Testis (tissue), 3 donors: ENCODE data around the gene WDR41. TPM values are rescaled to one million over a fixed set of nuclear protein-coding genes. Genes with fewer than 3 reads are reported as not detected.

Experiments
- DNase-seq: peaks from one replicate; pipeline ENCODE4 v3.0.0-alpha.2; 2019
- H3K27ac ChIP-seq, 2 donors: fragments of 200-600 bp; sonication (generic); one replicate each; pipeline ENCODE4 v1.5.1; 2019
- H3K27me3 ChIP-seq: fragments of 200-600 bp; sonication (generic); one replicate; pipeline ENCODE4 v1.5.1; 2019
- H3K36me3 ChIP-seq: fragments of 200-600 bp; sonication (generic); one replicate; pipeline ENCODE4 v1.5.1; 2017; ENCODE audit warnings: low read depth; ENCODE audit errors: missing control alignments
- H3K4me1 ChIP-seq: fragments of 200-600 bp; sonication (generic); one replicate; pipeline ENCODE4 v1.5.1; 2019
- H3K4me3 ChIP-seq, 2 donors: fragments of 200-600 bp; sonication (generic); one replicate each; pipeline ENCODE4 v1.5.1; 2017 to 2019
- H3K9me3 ChIP-seq: fragments of 200-600 bp; sonication (generic); one replicate; pipeline ENCODE4 v1.5.1; 2017
- POLR2A ChIP-seq: fragments of 450-650 bp; IDR thresholded peaks from one replicate; pipeline ENCODE4 v1.6.1; 2017; ENCODE audit warnings: antibody characterized with exemption, mild to moderate bottlenecking, moderate library complexity
- WGBS, 2 donors: methylation state at CpG; one replicate each; pipeline ENCODE4 v1.1.5; 2018; 5-methylcytosine and 5-hydroxymethylcytosine counted together
- intact Hi-C: fragments of 100-400 bp; cut with DNase I; formaldehyde crosslinking; loops from one replicate; pipeline ENCODE4 v1.15.1; 2023; ENCODE audit warnings: low total_unique reads
- polyA plus RNA-seq: library from polyadenylated mRNA; stranded (reverse); fragments of 350-450 nt; fragmentation: Illumina TruSeq; extraction: RNeasy Lipid Tissue Mini Kit (QIAGEN cat#74804); gene quantifications from one replicate; pipeline ENCODE4 v1.2.3, GENCODE V29; 2014; ENCODE audit warnings: low read depth, low replicate concordance; ENCODE audit not compliant: insufficient read depth
- total RNA-seq, 2 donors: library from RNA; depleted of rRNA; stranded (reverse); fragments of >200 nt; gene quantifications; one replicate each; pipeline ENCODE4 v1.2.3, GENCODE V29; 2016
- TF ChIP-seq, protein P1 (sequence below), 3 experiments: fragments of 450-650 bp in 2 of 3; fragments of 200-600 bp in 1 of 3; sonication (generic) in 1 of 3; IDR thresholded peaks; one replicate each; pipeline ENCODE4 v1.5.1; 2016 to 2019; ENCODE audit warnings: antibody characterized with exemption in 3 of 3, mild to moderate bottlenecking in 2 of 3, moderate library complexity in 1 of 3

Gene WDR41
- total and polyA plus RNA-seq, 3 donors from 2014 or later = 33.9 to 58.7 (median 46.5) TPM

DNA sequence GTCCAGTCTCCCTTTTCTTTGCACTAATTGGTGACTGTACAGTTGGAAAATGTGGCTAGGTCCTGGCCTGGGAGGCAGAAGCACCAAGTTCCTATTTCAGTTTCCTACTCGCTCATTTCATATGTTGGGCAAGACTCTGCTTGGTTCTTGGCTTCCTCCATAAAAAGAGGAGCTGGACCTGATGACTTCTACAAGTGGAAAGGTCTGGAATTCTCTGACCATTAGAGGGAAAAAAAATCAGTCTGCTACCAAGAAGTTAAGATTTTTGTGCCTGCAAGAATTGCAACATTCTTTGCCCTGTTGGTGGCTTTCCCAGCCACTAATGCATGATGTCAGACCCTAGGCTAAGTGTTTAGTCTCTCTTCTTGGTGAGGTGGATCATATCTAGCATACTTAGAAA lies 91.5 kb downstream of the WDR41 start:
- Histone ChIP-seq H3K4me3 (no peak overlapping the region), H3K27me3 (no peaks in the 10 kb centered on the region), H3K9me3 (no peaks in the 10 kb centered on the region), H3K4me1 (peaks cover 4% of the 10 kb centered on the region), H3K36me3 (no peaks in the 10 kb centered on the region), H3K27ac (no peak overlapping the region)
- TF ChIP-seq, protein P1, sequence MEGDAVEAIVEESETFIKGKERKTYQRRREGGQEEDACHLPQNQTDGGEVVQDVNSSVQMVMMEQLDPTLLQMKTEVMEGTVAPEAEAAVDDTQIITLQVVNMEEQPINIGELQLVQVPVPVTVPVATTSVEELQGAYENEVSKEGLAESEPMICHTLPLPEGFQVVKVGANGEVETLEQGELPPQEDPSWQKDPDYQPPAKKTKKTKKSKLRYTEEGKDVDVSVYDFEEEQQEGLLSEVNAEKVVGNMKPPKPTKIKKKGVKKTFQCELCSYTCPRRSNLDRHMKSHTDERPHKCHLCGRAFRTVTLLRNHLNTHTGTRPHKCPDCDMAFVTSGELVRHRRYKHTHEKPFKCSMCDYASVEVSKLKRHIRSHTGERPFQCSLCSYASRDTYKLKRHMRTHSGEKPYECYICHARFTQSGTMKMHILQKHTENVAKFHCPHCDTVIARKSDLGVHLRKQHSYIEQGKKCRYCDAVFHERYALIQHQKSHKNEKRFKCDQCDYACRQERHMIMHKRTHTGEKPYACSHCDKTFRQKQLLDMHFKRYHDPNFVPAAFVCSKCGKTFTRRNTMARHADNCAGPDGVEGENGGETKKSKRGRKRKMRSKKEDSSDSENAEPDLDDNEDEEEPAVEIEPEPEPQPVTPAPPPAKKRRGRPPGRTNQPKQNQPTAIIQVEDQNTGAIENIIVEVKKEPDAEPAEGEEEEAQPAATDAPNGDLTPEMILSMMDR (IDR thresholded peaks at IDR 0.05) = no peak
- no peak for TF ChIP-seq POLR2A
- intact Hi-C loops = no loop called here
- no peak for DNase-seq
- 73 to 88% methylated on average over 1 of the region's 1 CpG for WGBS, 2 donors

DNA sequence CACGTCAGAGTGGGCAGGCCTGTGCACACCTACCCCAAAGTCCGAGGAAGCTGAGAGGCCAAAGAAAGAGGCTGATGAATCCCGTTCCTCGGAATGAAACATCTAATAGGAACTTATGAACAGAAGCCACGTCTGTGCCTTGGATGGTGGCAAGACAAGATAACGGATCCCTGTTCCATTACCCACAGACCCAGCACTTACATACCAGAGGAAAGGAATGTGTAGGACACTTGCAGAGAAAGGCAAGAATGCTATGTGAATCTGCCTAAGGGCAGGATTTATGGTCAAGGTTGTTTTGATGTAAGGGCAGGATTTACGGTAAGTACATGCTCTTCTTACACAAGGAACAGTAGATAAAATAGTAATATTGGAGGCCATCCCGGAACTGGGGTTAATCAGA lies 93.2 kb downstream of the WDR41 start:
- WGBS, 2 donors = 58 to 70% methylated on average over 8 of the region's 8 CpGs
- TF ChIP-seq POLR2A = no peak
- TF ChIP-seq, protein P1 (IDR thresholded peaks at IDR 0.05) = no peak
- intact Hi-C loops = no loop called here

GRCh38 chr5:77398458-77398857 lies 93.7 kb downstream of the WDR41 start:
- DNase-seq = no peak
- TF ChIP-seq, protein P1 (IDR thresholded peaks at IDR 0.05) = no peak
- TF ChIP-seq POLR2A = no peak
- no peaks in the 10 kb centered on the region for H3K36me3 ChIP-seq
- H3K27ac ChIP-seq = no peak overlapping the region
- intact Hi-C loops = no loop called here
- H3K4me1 ChIP-seq = peaks cover 4% of the 10 kb centered on the region
- H3K9me3 ChIP-seq = no peaks in the 10 kb centered on the region
- no peaks in the 10 kb centered on the region for H3K27me3 ChIP-seq
- 92 to 99% methylated on average over 10 to 13 of the region's 13 CpGs for WGBS, 2 donors
- no peak overlapping the region for H3K4me3 ChIP-seq

More for the DNA sequence above, 93.2 kb downstream of the WDR41 start:
- DNase-seq = no peak
- peaks cover 4% of the 10 kb centered on the region for H3K4me1 ChIP-seq
- H3K9me3 ChIP-seq = no peaks in the 10 kb centered on the region
- H3K36me3 ChIP-seq = no peaks in the 10 kb centered on the region
- H3K27me3 ChIP-seq = no peaks in the 10 kb centered on the region
- no peak overlapping the region for H3K27ac ChIP-seq
- no peak overlapping the region for H3K4me3 ChIP-seq

DNA sequence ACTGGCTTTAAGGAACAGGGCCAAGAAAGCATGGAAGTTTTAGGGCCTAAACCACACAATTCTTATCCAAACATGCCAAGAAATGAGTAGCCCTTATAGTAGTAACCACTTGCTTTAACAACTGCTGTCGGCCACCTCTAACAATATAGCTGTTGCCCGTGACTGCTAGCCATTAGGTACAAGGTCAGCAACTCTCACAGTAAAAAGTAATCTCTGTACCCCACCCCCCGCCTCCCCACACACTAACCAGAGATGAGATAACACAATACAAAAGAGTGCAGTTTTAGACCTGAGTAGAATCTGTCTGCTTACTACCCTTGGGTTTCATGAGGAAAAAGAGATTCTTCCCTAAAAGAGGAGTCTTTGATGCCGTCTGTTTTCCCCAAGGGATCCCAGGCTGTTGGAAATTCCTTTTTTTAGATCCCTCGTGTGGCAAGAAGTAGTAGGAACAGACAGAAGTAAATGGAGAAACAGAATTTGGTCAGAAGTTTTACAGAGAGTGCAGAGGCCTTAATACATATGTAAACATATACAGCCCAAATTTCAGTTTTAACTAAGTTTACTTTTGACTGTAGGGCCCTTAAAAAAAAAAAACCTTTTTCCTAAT lies 94.3 kb downstream of the WDR41 start:
- TF ChIP-seq, protein P1 (IDR thresholded peaks at IDR 0.05) = no peak
- no peak for TF ChIP-seq POLR2A
- no peak overlapping the region for H3K4me3 ChIP-seq
- no peaks in the 10 kb centered on the region for H3K36me3 ChIP-seq
- H3K9me3 ChIP-seq = no peaks in the 10 kb centered on the region
- H3K27ac ChIP-seq = no peak overlapping the region
- no peak for DNase-seq
- peaks cover 4% of the 10 kb centered on the region for H3K4me1 ChIP-seq
- H3K27me3 ChIP-seq = no peaks in the 10 kb centered on the region
- WGBS, 2 donors = 59 to 65% methylated on average over 5 of the region's 5 CpGs
- intact Hi-C loops = no loop called here

GRCh38 chr5:77396017-77396416 lies 96.1 kb downstream of the WDR41 start:
- peaks cover 4% of the 10 kb centered on the region for H3K4me1 ChIP-seq
- no peaks in the 10 kb centered on the region for H3K9me3 ChIP-seq
- H3K36me3 ChIP-seq = no peaks in the 10 kb centered on the region
- H3K27ac ChIP-seq = no peak overlapping the region
- H3K27me3 ChIP-seq = no peaks in the 10 kb centered on the region
- intact Hi-C loops = no loop called here
- DNase-seq = no peak
- no peak overlapping the region for H3K4me3 ChIP-seq
- no peak for TF ChIP-seq POLR2A
- TF ChIP-seq, protein P1 (IDR thresholded peaks at IDR 0.05) = no peak
- WGBS, 2 donors = 71 to 83% methylated on average over 1 of the region's 1 CpG
